Breast epithelium (tissue), 3 donors: ENCODE results near the gene MTHFD1.

Source experiments
- POLR2AphosphoS5 ChIP-seq, 3 donors: sonication (generic); formaldehyde crosslinking; IDR thresholded peaks; one replicate each; pipeline ENCODE4 v1.6.1; 2017; ENCODE audit warnings: antibody characterized with exemption in 3 of 3
- TF ChIP-seq, protein P1 (sequence below), 3 donors: fragments of 450-650 bp; IDR thresholded peaks; one replicate each; pipeline ENCODE4 v1.5.1; 2016 to 2017; ENCODE audit warnings: antibody characterized with exemption in 3 of 3, mild to moderate bottlenecking in 3 of 3, moderate library complexity in 3 of 3

DNA sequence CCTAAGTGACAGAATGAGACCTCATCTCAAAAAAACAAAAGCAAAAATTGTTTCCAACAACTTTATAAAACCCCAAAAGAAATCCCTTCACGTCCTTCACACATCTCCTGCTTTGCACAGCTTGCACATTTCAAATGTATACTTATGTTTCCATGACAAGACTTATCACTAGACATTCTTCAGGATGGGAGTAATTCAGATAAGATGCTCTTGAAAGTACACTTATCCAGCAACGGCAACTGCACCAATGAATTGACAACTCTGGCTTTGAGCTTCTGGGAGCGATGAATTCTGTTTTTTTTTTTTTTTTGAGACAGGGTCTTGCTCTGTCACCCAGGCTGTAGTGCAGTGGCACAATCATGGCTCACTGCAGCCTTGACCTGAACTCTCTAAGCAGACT lies 46.4 kb downstream of the MTHFD1 start:
- TF ChIP-seq, protein P1, sequence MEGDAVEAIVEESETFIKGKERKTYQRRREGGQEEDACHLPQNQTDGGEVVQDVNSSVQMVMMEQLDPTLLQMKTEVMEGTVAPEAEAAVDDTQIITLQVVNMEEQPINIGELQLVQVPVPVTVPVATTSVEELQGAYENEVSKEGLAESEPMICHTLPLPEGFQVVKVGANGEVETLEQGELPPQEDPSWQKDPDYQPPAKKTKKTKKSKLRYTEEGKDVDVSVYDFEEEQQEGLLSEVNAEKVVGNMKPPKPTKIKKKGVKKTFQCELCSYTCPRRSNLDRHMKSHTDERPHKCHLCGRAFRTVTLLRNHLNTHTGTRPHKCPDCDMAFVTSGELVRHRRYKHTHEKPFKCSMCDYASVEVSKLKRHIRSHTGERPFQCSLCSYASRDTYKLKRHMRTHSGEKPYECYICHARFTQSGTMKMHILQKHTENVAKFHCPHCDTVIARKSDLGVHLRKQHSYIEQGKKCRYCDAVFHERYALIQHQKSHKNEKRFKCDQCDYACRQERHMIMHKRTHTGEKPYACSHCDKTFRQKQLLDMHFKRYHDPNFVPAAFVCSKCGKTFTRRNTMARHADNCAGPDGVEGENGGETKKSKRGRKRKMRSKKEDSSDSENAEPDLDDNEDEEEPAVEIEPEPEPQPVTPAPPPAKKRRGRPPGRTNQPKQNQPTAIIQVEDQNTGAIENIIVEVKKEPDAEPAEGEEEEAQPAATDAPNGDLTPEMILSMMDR (IDR thresholded peaks at IDR 0.05): no peak
- TF ChIP-seq POLR2AphosphoS5 (IDR thresholded peaks at IDR 0.05): no peak
